Panc1 (cell line): ENCODE measurements around the gene ABLIM2.

Source experiments
- CTCF ChIP-seq: fragments of 450-650 bp; IDR thresholded peaks from 2 replicates; pipeline ENCODE4 v1.5.1; 2017; ENCODE audit warnings: mild to moderate bottlenecking
- POLR2AphosphoS5 ChIP-seq: IDR thresholded peaks from 2 replicates; pipeline ENCODE4 v1.6.1; 2012; ENCODE audit warnings: mild to moderate bottlenecking, low read depth, low read length, moderate library complexity
- SIN3A ChIP-seq: IDR thresholded peaks from 2 replicates; pipeline ENCODE4 v1.6.1; 2012; ENCODE audit warnings: low read depth, mild to moderate bottlenecking, low read length, moderate library complexity, borderline replicate concordance; ENCODE audit not compliant: insufficient read depth
- TF ChIP-seq, protein P1 (sequence below), 2 experiments: IDR thresholded peaks; 2 replicates each; pipeline ENCODE4 v1.6.1; 2011 to 2012; ENCODE audit warnings: low read depth in 2 of 2, control low read depth in 1 of 2, low read length in 1 of 2, mild to moderate bottlenecking in 1 of 2, moderate library complexity in 1 of 2; ENCODE audit not compliant: insufficient read depth in 1 of 2

DNA sequence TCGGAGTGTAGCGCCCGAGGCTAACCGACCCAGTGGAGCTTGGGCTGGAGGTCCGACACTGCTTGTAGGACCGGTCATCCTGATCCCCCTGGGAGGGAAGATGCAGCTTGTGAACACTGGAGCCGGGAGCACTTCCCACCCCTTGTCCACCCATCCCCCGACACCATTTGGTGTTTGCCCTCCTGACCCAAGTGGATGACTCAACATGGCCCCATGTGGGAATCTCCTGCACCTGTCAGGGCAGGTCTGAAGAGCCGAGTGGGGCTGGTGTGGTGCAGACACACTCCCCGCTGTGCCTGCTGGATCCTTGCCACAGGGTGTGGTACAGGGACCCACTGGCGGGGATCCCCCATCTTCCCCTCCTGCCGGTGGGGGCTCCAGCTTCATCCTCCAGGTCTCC lies 128.9 kb downstream of the ABLIM2 start:
- TF ChIP-seq, protein P1, sequence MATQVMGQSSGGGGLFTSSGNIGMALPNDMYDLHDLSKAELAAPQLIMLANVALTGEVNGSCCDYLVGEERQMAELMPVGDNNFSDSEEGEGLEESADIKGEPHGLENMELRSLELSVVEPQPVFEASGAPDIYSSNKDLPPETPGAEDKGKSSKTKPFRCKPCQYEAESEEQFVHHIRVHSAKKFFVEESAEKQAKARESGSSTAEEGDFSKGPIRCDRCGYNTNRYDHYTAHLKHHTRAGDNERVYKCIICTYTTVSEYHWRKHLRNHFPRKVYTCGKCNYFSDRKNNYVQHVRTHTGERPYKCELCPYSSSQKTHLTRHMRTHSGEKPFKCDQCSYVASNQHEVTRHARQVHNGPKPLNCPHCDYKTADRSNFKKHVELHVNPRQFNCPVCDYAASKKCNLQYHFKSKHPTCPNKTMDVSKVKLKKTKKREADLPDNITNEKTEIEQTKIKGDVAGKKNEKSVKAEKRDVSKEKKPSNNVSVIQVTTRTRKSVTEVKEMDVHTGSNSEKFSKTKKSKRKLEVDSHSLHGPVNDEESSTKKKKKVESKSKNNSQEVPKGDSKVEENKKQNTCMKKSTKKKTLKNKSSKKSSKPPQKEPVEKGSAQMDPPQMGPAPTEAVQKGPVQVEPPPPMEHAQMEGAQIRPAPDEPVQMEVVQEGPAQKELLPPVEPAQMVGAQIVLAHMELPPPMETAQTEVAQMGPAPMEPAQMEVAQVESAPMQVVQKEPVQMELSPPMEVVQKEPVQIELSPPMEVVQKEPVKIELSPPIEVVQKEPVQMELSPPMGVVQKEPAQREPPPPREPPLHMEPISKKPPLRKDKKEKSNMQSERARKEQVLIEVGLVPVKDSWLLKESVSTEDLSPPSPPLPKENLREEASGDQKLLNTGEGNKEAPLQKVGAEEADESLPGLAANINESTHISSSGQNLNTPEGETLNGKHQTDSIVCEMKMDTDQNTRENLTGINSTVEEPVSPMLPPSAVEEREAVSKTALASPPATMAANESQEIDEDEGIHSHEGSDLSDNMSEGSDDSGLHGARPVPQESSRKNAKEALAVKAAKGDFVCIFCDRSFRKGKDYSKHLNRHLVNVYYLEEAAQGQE (IDR thresholded peaks at IDR 0.05; ENCODE audit: insufficient read depth in 1 of 2, low read depth in 2 of 2, low read length in 1 of 2): no peak
- TF ChIP-seq CTCF (no peak), SIN3A (no peak), POLR2AphosphoS5 (no peak)
